OCI-LY1 (cell line): Measurements from ENCODE around the gene NFATC2IP.

ENCODE experiments used
- H2AFZ ChIP-seq: fragments of 200-600 bp; sonication (generic), shearing (Covaris generic); 2 replicates; pipeline ENCODE4 v1.6.0; 2014; ENCODE audit warnings: antibody characterized with exemption, mild to moderate bottlenecking, low read length
- H3F3A ChIP-seq: fragments of 200-600 bp; sonication (generic), shearing (Covaris generic); 2 replicates; pipeline ENCODE4 v1.6.0; 2014; ENCODE audit warnings: mild to moderate bottlenecking, antibody characterized with exemption, low read length, moderate library complexity; ENCODE audit not compliant: insufficient read depth
- H3K27ac ChIP-seq: fragments of 200-600 bp; sonication (generic); 2 replicates; pipeline ENCODE4 v1.5.1; 2014; ENCODE audit warnings: low read length, mixed run types, mild to moderate bottlenecking, low read depth; ENCODE audit not compliant: poor library complexity, severe bottlenecking
- H3K27me3 ChIP-seq: fragments of 200-600 bp; sonication (generic); 2 replicates; pipeline ENCODE4 v1.6.0; 2014; ENCODE audit warnings: antibody characterized with exemption, mild to moderate bottlenecking, low read length, moderate library complexity; ENCODE audit not compliant: insufficient read depth
- H3K36me3 ChIP-seq: fragments of 200-600 bp; sonication (generic); 2 replicates; pipeline ENCODE4 v1.6.1; 2014; ENCODE audit warnings: mild to moderate bottlenecking, antibody characterized with exemption, low read length, moderate library complexity, mixed read lengths; ENCODE audit not compliant: insufficient read depth
- H3K4me1 ChIP-seq: fragments of 200-600 bp; sonication (generic); 2 replicates; pipeline ENCODE4 v1.5.1; 2014; ENCODE audit warnings: mild to moderate bottlenecking, low read length, moderate library complexity; ENCODE audit not compliant: insufficient read depth, severe bottlenecking
- H3K4me2 ChIP-seq: fragments of 200-600 bp; sonication (generic), shearing (Covaris generic); 2 replicates; pipeline ENCODE4 v1.6.1; 2014; ENCODE audit warnings: low read length
- H3K4me3 ChIP-seq: fragments of 200-600 bp; sonication (generic); 2 replicates; pipeline ENCODE4 v1.5.1; 2014; ENCODE audit warnings: low read length, low read depth, mild to moderate bottlenecking, mixed read lengths; ENCODE audit not compliant: poor library complexity, severe bottlenecking
- H3K79me2 ChIP-seq: fragments of 200-600 bp; shearing (Covaris generic); 2 replicates; pipeline ENCODE4 v1.6.1; 2016; ENCODE audit warnings: mixed run types, low read length, mixed read lengths; ENCODE audit not compliant: insufficient read depth
- H3K9ac ChIP-seq: fragments of 200-600 bp; sonication (generic), shearing (Covaris generic); 2 replicates; pipeline ENCODE4 v1.6.1; 2014; ENCODE audit warnings: mild to moderate bottlenecking, low read length, mixed read lengths
- H3K9me2 ChIP-seq: fragments of 200-600 bp; sonication (generic), shearing (Covaris generic); 2 replicates; pipeline ENCODE4 v1.6.1; 2014; ENCODE audit warnings: low read depth, mild to moderate bottlenecking, low read length, mixed read lengths
- H3K9me3 ChIP-seq: fragments of 200-600 bp; shearing (Covaris generic); 2 replicates; pipeline ENCODE4 v1.6.1; 2014; ENCODE audit warnings: low read length, mixed read lengths
- H4K20me1 ChIP-seq: fragments of 200-600 bp; sonication (generic), shearing (Covaris generic); 2 replicates; pipeline ENCODE4 v1.6.0; 2016; ENCODE audit warnings: mild to moderate bottlenecking, low read length; ENCODE audit not compliant: insufficient read depth
- EZH2 ChIP-seq: fragments of 200-600 bp; sonication (generic), shearing (Covaris generic); IDR thresholded peaks from 2 replicates; pipeline ENCODE4 v1.8.0; 2017; ENCODE audit warnings: borderline replicate concordance, mixed run types, mild to moderate bottlenecking, antibody characterized with exemption, low read length, moderate library complexity, mixed read lengths
- TF ChIP-seq, protein P1 (sequence below): fragments of 200-600 bp; sonication (generic), shearing (Covaris generic); IDR thresholded peaks from 2 replicates; pipeline ENCODE4 v1.5.1; 2017; ENCODE audit warnings: mild to moderate bottlenecking, antibody characterized with exemption, low read length, moderate library complexity, mixed read lengths

The NFATC2IP gene

DNA sequence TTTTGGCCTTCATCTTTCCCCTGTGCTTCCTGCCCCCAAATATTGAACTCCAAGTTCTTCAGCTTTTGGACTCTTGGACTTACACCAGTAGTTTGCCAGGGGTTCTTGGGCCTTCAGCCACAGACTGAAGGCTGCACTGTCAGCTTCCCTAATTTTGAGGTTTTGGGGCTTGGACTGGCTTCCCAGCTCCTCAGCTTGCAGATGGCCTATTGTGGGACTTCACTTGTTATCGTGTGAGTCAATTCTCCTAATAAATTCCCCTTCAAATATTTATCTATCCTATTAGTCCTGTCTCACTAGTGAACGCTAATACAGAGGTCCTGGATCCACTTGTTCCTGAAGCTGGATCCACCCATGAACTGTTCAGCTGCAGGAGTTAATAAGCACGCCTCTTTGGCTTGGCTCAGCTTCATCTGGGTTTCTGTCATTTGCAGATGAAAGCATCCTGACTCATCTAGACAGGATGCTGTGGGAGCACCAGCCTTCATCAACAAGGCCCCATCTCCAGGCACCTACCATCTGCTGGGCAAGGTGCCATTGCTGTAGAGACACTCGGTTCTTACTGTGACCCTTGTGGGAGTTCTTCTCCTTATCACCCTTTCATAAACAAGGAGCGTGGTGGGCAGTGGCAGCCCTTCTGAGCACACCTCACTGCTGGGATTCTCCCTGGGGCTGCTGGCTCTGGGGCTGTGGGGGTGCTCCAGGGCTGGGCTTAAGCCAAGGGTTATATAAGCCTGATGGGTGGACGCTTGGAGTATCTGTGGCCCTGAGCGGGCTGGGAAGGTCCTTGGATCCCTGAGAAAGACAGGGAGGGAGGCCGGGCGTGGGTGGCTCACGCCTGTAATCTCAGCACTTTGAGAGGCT, 57.2 kb downstream of the NFATC2IP start:
- Histone ChIP-seq H4K20me1 (no peaks in the 10 kb centered on the region), H3F3A (no peaks in the 10 kb centered on the region), H3K27me3 (no peaks in the 10 kb centered on the region), H3K4me3 (no peak overlapping the region), H3K79me2 (no peaks in the 10 kb centered on the region), H3K9me3 (no peaks in the 10 kb centered on the region), H3K9ac (no peak overlapping the region), H2AFZ (no peak overlapping the region), H3K4me1 (no peaks in the 10 kb centered on the region), H3K36me3 (no peaks in the 10 kb centered on the region), H3K27ac (no peak overlapping the region), H3K9me2 (no peaks in the 10 kb centered on the region), H3K4me2 (no peak overlapping the region)
- TF ChIP-seq EZH2 = no peak
- TF ChIP-seq, protein P1, sequence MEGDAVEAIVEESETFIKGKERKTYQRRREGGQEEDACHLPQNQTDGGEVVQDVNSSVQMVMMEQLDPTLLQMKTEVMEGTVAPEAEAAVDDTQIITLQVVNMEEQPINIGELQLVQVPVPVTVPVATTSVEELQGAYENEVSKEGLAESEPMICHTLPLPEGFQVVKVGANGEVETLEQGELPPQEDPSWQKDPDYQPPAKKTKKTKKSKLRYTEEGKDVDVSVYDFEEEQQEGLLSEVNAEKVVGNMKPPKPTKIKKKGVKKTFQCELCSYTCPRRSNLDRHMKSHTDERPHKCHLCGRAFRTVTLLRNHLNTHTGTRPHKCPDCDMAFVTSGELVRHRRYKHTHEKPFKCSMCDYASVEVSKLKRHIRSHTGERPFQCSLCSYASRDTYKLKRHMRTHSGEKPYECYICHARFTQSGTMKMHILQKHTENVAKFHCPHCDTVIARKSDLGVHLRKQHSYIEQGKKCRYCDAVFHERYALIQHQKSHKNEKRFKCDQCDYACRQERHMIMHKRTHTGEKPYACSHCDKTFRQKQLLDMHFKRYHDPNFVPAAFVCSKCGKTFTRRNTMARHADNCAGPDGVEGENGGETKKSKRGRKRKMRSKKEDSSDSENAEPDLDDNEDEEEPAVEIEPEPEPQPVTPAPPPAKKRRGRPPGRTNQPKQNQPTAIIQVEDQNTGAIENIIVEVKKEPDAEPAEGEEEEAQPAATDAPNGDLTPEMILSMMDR = no peak

DNA sequence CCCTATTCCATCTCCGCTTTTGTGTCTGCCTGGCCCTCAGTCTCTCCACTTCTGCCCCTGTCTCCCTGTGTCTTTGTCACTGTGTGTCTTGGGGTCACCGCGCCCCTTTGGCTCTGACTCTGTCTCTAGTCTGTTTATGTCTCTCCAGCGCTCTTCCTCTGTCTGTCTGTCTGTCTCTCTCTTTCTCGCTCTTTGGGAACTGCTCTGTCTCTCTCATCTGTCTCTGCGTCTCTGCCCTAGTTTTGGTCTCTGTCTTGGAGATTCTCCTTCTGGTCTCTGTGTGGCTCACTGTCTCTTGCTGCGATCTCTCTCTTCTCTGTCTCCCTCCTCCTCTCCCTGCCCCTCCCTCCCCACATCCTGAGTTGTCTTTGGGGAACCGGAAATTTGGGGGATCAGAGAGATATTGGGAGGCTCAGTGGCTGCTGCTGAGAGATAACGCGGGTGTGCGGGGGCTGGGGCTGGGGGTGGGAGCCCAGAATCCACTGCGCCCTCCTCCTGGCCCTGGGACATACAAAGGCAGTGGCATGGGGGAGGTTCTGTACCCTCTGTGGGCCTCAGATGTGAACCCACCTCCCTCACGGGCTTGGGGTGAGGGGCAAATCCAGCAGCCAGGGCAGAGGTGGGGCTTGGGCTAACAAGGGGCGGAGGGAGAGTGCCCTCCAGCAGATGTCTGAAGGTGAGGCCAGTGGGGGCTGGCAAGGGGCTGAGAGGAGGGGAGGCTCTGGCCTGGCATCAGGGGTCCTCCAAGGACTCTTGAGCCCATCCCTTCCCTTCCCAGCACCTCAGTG, 58.5 kb downstream of the NFATC2IP start:
- Histone ChIP-seq H3K9me2 (no peaks in the 10 kb centered on the region), H3K4me3 (no peak overlapping the region), H2AFZ (no peak overlapping the region), H4K20me1 (no peaks in the 10 kb centered on the region), H3K4me1 (no peaks in the 10 kb centered on the region), H3K9me3 (no peaks in the 10 kb centered on the region), H3K9ac (no peak overlapping the region), H3K36me3 (no peaks in the 10 kb centered on the region), H3K4me2 (no peak overlapping the region), H3F3A (no peaks in the 10 kb centered on the region), H3K79me2 (no peaks in the 10 kb centered on the region), H3K27ac (no peak overlapping the region), H3K27me3 (no peaks in the 10 kb centered on the region)
- no peak for TF ChIP-seq EZH2
- TF ChIP-seq, protein P1 = no peak

DNA sequence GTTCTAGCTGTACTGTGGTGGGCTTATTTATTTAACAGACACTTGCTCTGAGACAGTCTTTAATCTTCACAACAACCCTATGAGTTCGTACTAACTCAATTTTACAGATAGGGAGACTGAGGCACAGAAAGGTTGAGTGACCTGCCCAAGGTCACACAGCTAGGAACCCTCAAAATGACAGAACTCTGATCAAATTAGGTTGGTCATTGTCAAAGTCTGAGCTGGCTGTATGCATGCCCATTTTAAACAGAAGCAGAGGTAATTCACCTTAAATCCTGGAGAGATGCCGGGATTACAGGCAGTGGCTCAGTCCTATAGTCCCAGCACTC, 59.1 kb downstream of the NFATC2IP start:
- Histone ChIP-seq H3K4me1 (no peaks in the 10 kb centered on the region), H3K27me3 (no peaks in the 10 kb centered on the region), H3K4me3 (no peak overlapping the region), H3K27ac (no peak overlapping the region), H3K36me3 (no peaks in the 10 kb centered on the region), H4K20me1 (no peaks in the 10 kb centered on the region), H3K9me3 (no peaks in the 10 kb centered on the region), H3K9ac (no peak overlapping the region), H3K4me2 (no peak overlapping the region), H3K9me2 (no peaks in the 10 kb centered on the region), H3K79me2 (no peaks in the 10 kb centered on the region), H3F3A (no peaks in the 10 kb centered on the region), H2AFZ (no peak overlapping the region)
- TF ChIP-seq, protein P1 = no peak
- no peak for TF ChIP-seq EZH2
